ENCODE measurements around the gene SPINK8.

SPINK8 gene

GRCh38 chr3:48303021-48303420, 30.4 kb downstream of the SPINK8 start:
- no peak for DNase-seq (ENCODE audit: low read depth, low spot score)
- no peak for TF ChIP-seq CTCF (IDR thresholded peaks at IDR 0.05; ENCODE audit: low read depth, low read length)
- in situ Hi-C loops (cut with HindIII; ENCODE audit: low sequenced_read_pairs) = no loop called here
- H3K4me3 ChIP-seq (ENCODE audit: low read depth, low read length) = no peak overlapping the region

GRCh38 chr3:48301800-48302166, 31.7 kb downstream of the SPINK8 start:
- no peak for DNase-seq (ENCODE audit: low read depth, low spot score)
- in situ Hi-C loops (cut with HindIII; ENCODE audit: low sequenced_read_pairs) = no loop called here
- H3K4me3 ChIP-seq (ENCODE audit: low read depth, low read length) = peak overlapping the region; percentile 85
- no peak for TF ChIP-seq CTCF (IDR thresholded peaks at IDR 0.05; ENCODE audit: low read depth, low read length)

GRCh38 chr3:48301020-48301799, 32.3 kb downstream of the SPINK8 start, which contains the start of gene NME6:
Gene NME6, minus strand, starts transcription at chr3:48301367.
- in situ Hi-C loops (cut with HindIII; ENCODE audit: low sequenced_read_pairs) = no loop called here
- H3K4me3 ChIP-seq (ENCODE audit: low read depth, low read length) = peak within 1 kb of the TSS; percentile 85

GRCh38 chr3:48299746-48300712, 33.4 kb downstream of the SPINK8 start:
- in situ Hi-C loops (cut with HindIII; ENCODE audit: low sequenced_read_pairs) = no loop called here
- no peak for TF ChIP-seq CTCF (IDR thresholded peaks at IDR 0.05; ENCODE audit: low read depth, low read length)
- peak; percentile 3 for DNase-seq (ENCODE audit: low read depth, low spot score)
- peak overlapping the region; percentile 85 for H3K4me3 ChIP-seq (ENCODE audit: low read depth, low read length)

More at GRCh38 chr3:48301020-48301799, 32.3 kb downstream of the SPINK8 start, which contains the start of gene NME6:
- DNase-seq (ENCODE audit: low read depth, low spot score) = peak; percentile 91
- TF ChIP-seq CTCF (IDR thresholded peaks at IDR 0.05; ENCODE audit: low read depth, low read length) = no peak

- no peak for DNase-seq (ENCODE audit: low read depth, low spot score)
- TF ChIP-seq CTCF (IDR thresholded peaks at IDR 0.05; ENCODE audit: low read depth, low read length) = no peak
- no peak overlapping the region for H3K4me3 ChIP-seq (ENCODE audit: low read depth, low read length)
- in situ Hi-C loops (cut with HindIII; ENCODE audit: low sequenced_read_pairs) = no loop called here
These were observed 36.2 kb downstream of the SPINK8 start for GRCh38 chr3:48297111-48297810.

GRCh38 chr3:48296699-48297098, 36.8 kb downstream of the SPINK8 start:
- in situ Hi-C loops (cut with HindIII; ENCODE audit: low sequenced_read_pairs) = no loop called here
- H3K4me3 ChIP-seq (ENCODE audit: low read depth, low read length) = no peak overlapping the region
- no peak for TF ChIP-seq CTCF (IDR thresholded peaks at IDR 0.05; ENCODE audit: low read depth, low read length)
- DNase-seq (ENCODE audit: low read depth, low spot score) = no peak
